GM23248 (cell line): ENCODE data around the gene EML6.

ENCODE experiments used
- EZH2 ChIP-seq: fragments of 200-600 bp; sonication (generic); IDR thresholded peaks from 2 replicates; pipeline ENCODE4 v1.6.1; 2018; ENCODE audit warnings: antibody characterized with exemption, mild to moderate bottlenecking; ENCODE audit not compliant: insufficient read depth, poor library complexity, severe bottlenecking
- EZH2phosphoT487 ChIP-seq: fragments of 200-600 bp; sonication (generic); IDR thresholded peaks from 2 replicates; pipeline ENCODE4 v1.6.1; 2018; ENCODE audit warnings: antibody characterized with exemption, moderate library complexity, mild to moderate bottlenecking, low read depth; ENCODE audit not compliant: insufficient read depth

- TF ChIP-seq EZH2phosphoT487 (no peak), EZH2 (no peak)
Measured at GRCh38 chr2:54706622-54707021, 16.8 kb upstream of the EML6 start.
